Mesodermal cell (in vitro differentiated cells): ENCODE measurements around the gene KRT3.

Experiments used
- H3K27ac ChIP-seq: 2 replicates; pipeline ENCODE4 v1.7.0; 2013; ENCODE audit warnings: mild to moderate bottlenecking, low read depth, low read length, moderate library complexity; ENCODE audit not compliant: severe bottlenecking
- H3K36me3 ChIP-seq: 2 replicates; pipeline ENCODE4 v1.7.1; 2013; ENCODE audit warnings: mild to moderate bottlenecking, low read length, moderate library complexity; ENCODE audit not compliant: control insufficient read depth, insufficient read depth
- H3K4me1 ChIP-seq: one replicate; pipeline ENCODE4 v1.7.1; 2013; ENCODE audit warnings: mild to moderate bottlenecking, low read length; ENCODE audit not compliant: insufficient read depth, control insufficient read depth, poor library complexity, severe bottlenecking
- H3K4me3 ChIP-seq: 2 replicates; pipeline ENCODE4 v1.7.0; 2013; ENCODE audit warnings: low read length, control low read depth, mild to moderate bottlenecking; ENCODE audit not compliant: insufficient read depth, poor library complexity, severe bottlenecking; ENCODE audit errors: extremely low read depth
- H3K9me3 ChIP-seq: 2 replicates; pipeline ENCODE4 v1.7.1; 2013; ENCODE audit warnings: mild to moderate bottlenecking, low read length, moderate library complexity; ENCODE audit not compliant: control insufficient read depth
- WGBS, 2 experiments: methylation state at CpG; one replicate each; pipeline ENCODE4 v1.1.5; 2013; ENCODE audit warnings: missing lambda C conversion rate in 2 of 2; ENCODE audit not compliant: insufficient coverage in 2 of 2; 5-methylcytosine and 5-hydroxymethylcytosine counted together

KRT3 gene

DNA sequence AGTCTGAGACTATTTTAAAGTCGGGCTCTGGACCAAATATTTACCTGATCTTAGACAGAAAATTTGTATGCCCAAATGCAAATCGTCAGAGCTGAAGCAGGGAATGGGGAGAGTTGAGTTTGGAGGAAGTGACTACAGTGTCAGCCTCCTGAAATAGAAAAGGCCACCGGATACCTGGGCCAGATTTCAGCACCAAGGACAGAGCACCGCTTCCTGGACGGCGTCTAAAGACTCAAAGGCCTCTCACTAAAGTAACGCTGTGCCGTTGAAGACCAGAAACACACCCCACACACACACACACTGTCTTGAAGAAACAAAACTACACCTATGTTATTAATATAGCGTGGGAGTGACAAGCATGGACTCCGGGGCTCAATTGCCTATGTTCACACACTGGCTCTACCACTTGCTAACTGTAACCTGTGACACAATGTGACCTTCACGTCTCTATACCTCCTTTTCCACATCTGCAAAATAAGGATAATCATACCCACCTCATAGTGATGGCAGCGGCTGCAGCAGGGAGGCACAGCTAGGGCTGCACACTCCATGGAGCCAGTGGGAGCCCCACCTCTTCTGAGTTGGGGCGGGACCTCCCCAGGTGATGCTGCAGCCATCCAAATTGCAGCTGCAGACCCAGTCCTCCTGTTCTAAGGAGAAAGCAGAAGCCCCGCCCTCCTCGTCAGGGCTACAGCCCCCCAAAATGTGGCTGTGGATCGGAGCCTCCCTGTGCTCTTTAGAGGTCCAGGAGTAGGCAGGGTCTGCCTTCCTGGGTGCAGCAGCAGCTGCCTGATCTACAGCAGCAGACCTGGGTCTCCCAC, 54.3 kb downstream of the KRT3 start:
- 22 to 27% methylated on average over 12 to 13 of the region's 16 CpGs for WGBS, 2 experiments
- Histone ChIP-seq H3K4me1 (no peaks in the 10 kb centered on the region), H3K4me3 (no peak overlapping the region), H3K27ac (no peak overlapping the region), H3K9me3 (no peaks in the 10 kb centered on the region), H3K36me3 (no peaks in the 10 kb centered on the region)

DNA sequence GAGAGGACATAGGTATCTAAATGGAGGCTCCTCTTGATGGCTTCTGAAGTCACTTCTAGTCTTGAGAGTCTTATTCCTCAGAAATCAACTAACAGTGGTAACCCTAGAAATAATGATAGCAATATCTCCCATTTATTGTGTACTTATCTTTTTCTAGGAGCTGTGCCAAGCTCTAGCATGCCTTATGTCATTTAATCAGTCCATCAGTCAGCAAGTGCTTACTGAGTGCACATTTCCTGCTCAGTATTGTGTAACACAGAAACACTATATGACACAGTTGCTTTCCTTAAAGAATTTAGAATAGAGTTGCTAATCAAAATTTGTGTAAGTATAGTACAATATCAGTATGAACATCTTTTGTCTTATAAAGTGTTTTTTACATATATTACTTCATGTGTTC, 55.3 kb downstream of the KRT3 start:
- Histone ChIP-seq H3K9me3 (no peaks in the 10 kb centered on the region), H3K4me1 (no peaks in the 10 kb centered on the region), H3K4me3 (no peak overlapping the region)

DNA sequence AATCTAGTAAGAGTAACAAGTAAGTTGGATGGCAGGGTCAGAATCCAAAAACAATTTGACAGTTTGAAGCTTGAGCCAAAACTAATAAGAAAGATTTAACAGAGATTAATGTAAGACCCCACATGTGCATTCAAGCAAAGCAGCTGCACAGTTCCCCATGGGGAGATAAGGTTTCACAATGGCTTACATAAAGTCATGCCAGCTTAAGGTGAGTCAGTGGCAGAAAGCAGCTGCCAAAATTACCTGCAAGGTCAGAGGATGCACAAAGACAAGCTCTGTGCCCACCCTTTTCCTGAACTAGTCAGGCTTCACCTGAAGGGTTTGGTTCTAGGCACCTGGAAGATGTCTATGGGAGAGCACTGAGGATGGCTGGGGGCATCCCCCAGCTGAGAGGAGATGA, 56.0 kb downstream of the KRT3 start:
- Histone ChIP-seq H3K4me1 (no peaks in the 10 kb centered on the region), H3K27ac (no peak overlapping the region), H3K9me3 (no peaks in the 10 kb centered on the region), H3K36me3 (no peaks in the 10 kb centered on the region), H3K4me3 (no peak overlapping the region)

More for the DNA sequence above, 55.3 kb downstream of the KRT3 start:
- no peak overlapping the region for H3K27ac ChIP-seq
- H3K36me3 ChIP-seq: no peaks in the 10 kb centered on the region
